ENCODE data around the gene RGS7. TPM values are rescaled to one million over a fixed set of nuclear protein-coding genes. Genes with fewer than 3 reads are reported as not detected.
"Not testable (repeated sequence)": the region's sequence is repeated elsewhere in the genome, so short reads cannot be mapped to it uniquely, and the experiment has no call there.

RGS7 gene
- polyA plus RNA-seq, 4 donors, result 0.15 to 0.74 TPM; not detected in 2

DNA sequence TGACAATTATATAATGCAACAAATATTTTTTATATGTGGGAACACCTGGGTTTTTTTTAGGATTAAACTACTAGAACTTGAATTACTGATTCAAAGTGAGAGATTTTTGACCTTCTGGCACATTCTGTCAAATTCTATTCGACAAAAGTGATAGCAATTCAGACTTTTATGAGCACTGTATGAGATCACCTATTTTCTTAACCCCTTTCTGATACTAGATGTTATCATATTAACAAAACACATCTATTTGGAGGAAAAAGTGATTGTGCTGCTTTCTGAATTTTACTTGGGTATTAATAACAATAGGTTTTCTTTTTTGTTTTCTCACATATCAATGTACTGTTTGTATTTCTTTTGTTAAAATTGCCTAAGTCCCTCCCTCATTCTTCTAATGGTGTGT is 570.1 kb downstream of the RGS7 start:
- no peak overlapping the region for H3K27ac ChIP-seq (ENCODE audit: low read depth in 1 of 3, low read length in 2 of 3)
- H3K9me3 ChIP-seq (ENCODE audit: control insufficient read depth in 2 of 2, insufficient read depth in 1 of 2, low read depth in 1 of 2, low read length in 1 of 2), result peaks cover 0 to 4% of the 10 kb centered on the region in 2 donors
- DNase-seq, result no peak
- no peak overlapping the region for H3K4me3 ChIP-seq (ENCODE audit: low read depth in 1 of 3, low read length in 3 of 3)
- H3K4me1 ChIP-seq (ENCODE audit: control insufficient read depth in 3 of 3, insufficient read depth in 2 of 3, low read depth in 1 of 3, low read length in 2 of 3), result peaks cover 0 to 3% (median 2%) of the 10 kb centered on the region in 3 donors
- 10 to 45% (median 29%) methylated on average over 1 of the region's 1 CpG for WGBS, 3 donors
- no peaks in the 10 kb centered on the region for H3K36me3 ChIP-seq (ENCODE audit: control insufficient read depth in 3 of 3, insufficient read depth in 2 of 3, low read depth in 1 of 3, low read length in 3 of 3)
- H3K27me3 ChIP-seq (ENCODE audit: control insufficient read depth in 3 of 3, insufficient read depth in 3 of 3, low read length in 3 of 3), result no peaks in the 10 kb centered on the region
- FAIRE-seq, result no peak

DNA sequence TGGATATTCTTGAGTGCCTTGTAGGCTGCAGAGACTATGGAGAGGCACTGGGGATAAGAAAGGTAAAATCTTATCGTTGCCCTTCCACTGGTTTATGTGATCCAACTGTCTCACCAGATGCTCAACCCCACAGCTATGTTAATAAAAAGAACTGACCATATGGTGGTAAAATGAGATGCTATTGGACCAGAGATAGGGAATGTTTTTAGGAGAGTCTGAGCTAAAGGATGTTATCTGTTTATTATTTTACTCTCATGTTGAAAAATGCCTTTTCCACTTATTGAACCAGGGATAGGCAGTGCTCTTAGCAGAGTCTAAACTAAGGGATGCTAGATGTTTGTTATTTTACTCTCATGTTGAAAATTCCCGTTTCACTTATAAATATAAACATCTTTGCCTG is 572.2 kb downstream of the RGS7 start:
- peaks cover 0 to 3% (median 2%) of the 10 kb centered on the region in 3 donors for H3K4me1 ChIP-seq (ENCODE audit: control insufficient read depth in 3 of 3, insufficient read depth in 2 of 3, low read depth in 1 of 3, low read length in 2 of 3)
- FAIRE-seq (no peak), DNase-seq (no peak)
- peaks cover 0 to 2% of the 10 kb centered on the region in 2 donors for H3K9me3 ChIP-seq (ENCODE audit: control insufficient read depth in 2 of 2, insufficient read depth in 1 of 2, low read depth in 1 of 2, low read length in 1 of 2)
- no peak overlapping the region for H3K4me3 ChIP-seq (ENCODE audit: low read depth in 1 of 3, low read length in 3 of 3)
- H3K27ac ChIP-seq (ENCODE audit: low read depth in 1 of 3, low read length in 2 of 3), result no peak overlapping the region
- no peaks in the 10 kb centered on the region for H3K27me3 ChIP-seq (ENCODE audit: control insufficient read depth in 3 of 3, insufficient read depth in 3 of 3, low read length in 3 of 3)
- H3K36me3 ChIP-seq (ENCODE audit: control insufficient read depth in 3 of 3, insufficient read depth in 2 of 3, low read depth in 1 of 3, low read length in 3 of 3), result no peaks in the 10 kb centered on the region
- 41 to 61% (median 42%) methylated on average over 2 of the region's 2 CpGs for WGBS, 3 donors

DNA sequence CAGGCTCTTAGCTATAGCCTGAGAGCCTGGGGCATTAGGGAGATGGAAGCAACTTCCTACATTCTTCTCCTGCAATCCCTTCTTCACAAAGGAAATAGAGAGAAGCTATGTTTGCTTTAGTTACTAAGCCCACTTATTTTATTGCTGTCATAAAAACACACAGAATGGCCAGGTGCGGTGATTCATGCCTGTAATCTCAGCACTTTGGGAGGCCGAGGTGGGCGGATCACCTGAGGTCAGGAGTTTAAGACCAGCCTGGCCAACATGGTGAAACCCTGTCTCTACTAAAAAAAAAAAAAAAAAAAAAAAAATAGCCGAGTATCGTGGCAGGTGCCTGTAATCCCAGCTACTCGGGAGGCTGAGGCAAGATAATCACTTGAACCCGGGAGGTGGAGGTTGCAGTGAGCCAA is 573.3 kb downstream of the RGS7 start:
- peak overlapping the region in 1 of 3 donors; percentile 68 for H3K27ac ChIP-seq (ENCODE audit: low read depth in 1 of 3, low read length in 2 of 3)

DNA sequence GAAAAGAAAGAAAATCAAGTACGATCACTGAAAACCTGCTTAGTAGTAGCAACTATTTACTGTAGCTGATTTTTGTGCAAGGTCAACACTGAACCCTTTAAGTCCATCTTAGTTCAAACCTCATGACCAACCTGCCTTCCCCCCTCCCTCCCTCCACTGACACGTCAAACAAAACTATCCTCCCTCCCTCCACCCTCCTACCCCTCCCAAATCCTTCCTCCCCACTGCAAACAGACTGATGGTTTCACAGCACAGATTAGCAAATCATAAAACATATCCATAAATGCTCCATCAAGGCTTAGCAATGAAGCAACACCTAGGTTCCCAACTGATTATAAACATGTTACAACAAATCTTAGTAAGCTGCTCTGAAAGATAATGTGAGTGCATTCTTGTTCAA is 580.8 kb downstream of the RGS7 start:
- DNase-seq, result peak; percentile 31 to 60
- Histone ChIP-seq H3K27ac (ENCODE audit: low read depth in 1 of 3, low read length in 2 of 3) (no peak overlapping the region), H3K4me1 (ENCODE audit: control insufficient read depth in 3 of 3, insufficient read depth in 2 of 3, low read depth in 1 of 3, low read length in 2 of 3) (no peaks in the 10 kb centered on the region), H3K36me3 (ENCODE audit: control insufficient read depth in 3 of 3, insufficient read depth in 2 of 3, low read depth in 1 of 3, low read length in 3 of 3) (no peaks in the 10 kb centered on the region), H3K9me3 (ENCODE audit: control insufficient read depth in 2 of 2, insufficient read depth in 1 of 2, low read depth in 1 of 2, low read length in 1 of 2) (no peaks in the 10 kb centered on the region), H3K27me3 (ENCODE audit: control insufficient read depth in 3 of 3, insufficient read depth in 3 of 3, low read length in 3 of 3) (no peaks in the 10 kb centered on the region), H3K4me3 (ENCODE audit: low read depth in 1 of 3, low read length in 3 of 3) (no peak overlapping the region)
- FAIRE-seq, result no peak
- 30 to 42% (median 38%) methylated on average over 2 of the region's 2 CpGs for WGBS, 3 donors

More for the DNA sequence above, 573.3 kb downstream of the RGS7 start:
- FAIRE-seq; H3K9me3 ChIP-seq (ENCODE audit: control insufficient read depth in 2 of 2, insufficient read depth in 1 of 2, low read depth in 1 of 2, low read length in 1 of 2); H3K4me1 ChIP-seq (ENCODE audit: control insufficient read depth in 3 of 3, insufficient read depth in 2 of 3, low read depth in 1 of 3, low read length in 2 of 3); H3K27me3 ChIP-seq (ENCODE audit: control insufficient read depth in 3 of 3, insufficient read depth in 3 of 3, low read length in 3 of 3); H3K36me3 ChIP-seq (ENCODE audit: control insufficient read depth in 3 of 3, insufficient read depth in 2 of 3, low read depth in 1 of 3, low read length in 3 of 3): not testable (repeated sequence)
- WGBS, 3 donors, result 14 to 70% (median 42%) methylated on average over 6 to 7 of the region's 7 CpGs
- DNase-seq, result peak; percentile 83 to 89
- H3K4me3 ChIP-seq (ENCODE audit: low read depth in 1 of 3, low read length in 3 of 3), result peak overlapping the region in 1 of 3 donors; percentile 33

DNA sequence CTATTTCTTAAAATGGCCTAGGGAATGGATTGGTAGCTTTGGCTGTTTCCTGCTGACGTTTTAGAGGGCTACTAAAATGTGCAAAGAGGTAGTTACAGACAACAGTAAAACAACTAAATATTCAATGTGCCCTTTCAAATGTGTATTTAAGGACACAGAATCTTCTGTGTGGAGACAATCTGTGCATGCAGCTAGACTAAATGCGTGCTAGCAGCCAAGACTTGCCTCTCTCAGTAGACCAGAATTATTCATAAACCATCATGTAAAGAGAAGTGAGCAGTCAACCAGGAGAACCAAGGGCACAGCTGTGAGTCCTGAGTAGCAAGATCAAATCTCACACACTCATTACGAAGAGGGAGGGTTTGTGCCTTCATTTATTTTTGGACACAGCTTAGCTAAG is 584.9 kb downstream of the RGS7 start:
- 70 to 85% (median 79%) methylated on average over 3 of the region's 3 CpGs for WGBS, 3 donors
- no peak for FAIRE-seq

DNA sequence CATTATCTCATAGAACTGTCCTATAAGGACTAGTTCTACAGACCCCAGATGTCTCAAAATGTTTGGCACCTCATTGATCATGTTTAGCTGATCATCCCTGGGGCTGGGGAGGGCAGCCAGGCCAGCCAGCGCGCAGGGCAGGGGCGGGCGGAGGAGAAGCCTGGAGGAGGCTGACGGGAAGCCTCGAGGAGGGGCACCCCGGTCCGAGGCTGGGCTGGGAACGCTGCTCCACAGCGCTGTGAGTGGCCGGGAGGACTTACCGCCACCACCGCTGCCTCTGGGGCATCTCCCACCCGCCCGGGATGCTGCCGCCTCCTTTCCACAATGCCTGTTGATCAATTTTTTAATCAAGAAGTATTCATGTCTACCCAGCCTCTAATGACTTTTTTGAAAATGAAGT is 585.6 kb downstream of the RGS7 start:
- no peaks in the 10 kb centered on the region for H3K27me3 ChIP-seq (ENCODE audit: control insufficient read depth in 3 of 3, insufficient read depth in 3 of 3, low read length in 3 of 3)
- no peaks in the 10 kb centered on the region for H3K4me1 ChIP-seq (ENCODE audit: control insufficient read depth in 3 of 3, insufficient read depth in 2 of 3, low read depth in 1 of 3, low read length in 2 of 3)
- H3K9me3 ChIP-seq (ENCODE audit: control insufficient read depth in 2 of 2, insufficient read depth in 1 of 2, low read depth in 1 of 2, low read length in 1 of 2), result no peaks in the 10 kb centered on the region
- no peak overlapping the region for H3K27ac ChIP-seq (ENCODE audit: low read depth in 1 of 3, low read length in 2 of 3)
- H3K4me3 ChIP-seq (ENCODE audit: low read depth in 1 of 3, low read length in 3 of 3), result no peak overlapping the region
- no peak for DNase-seq
- 89 to 96% (median 92%) methylated on average over 16 of the region's 16 CpGs for WGBS, 3 donors
- no peak for FAIRE-seq
- no peaks in the 10 kb centered on the region for H3K36me3 ChIP-seq (ENCODE audit: control insufficient read depth in 3 of 3, insufficient read depth in 2 of 3, low read depth in 1 of 3, low read length in 3 of 3)

More for the DNA sequence above, 584.9 kb downstream of the RGS7 start:
- Histone ChIP-seq H3K9me3 (ENCODE audit: control insufficient read depth in 2 of 2, insufficient read depth in 1 of 2, low read depth in 1 of 2, low read length in 1 of 2) (no peaks in the 10 kb centered on the region), H3K4me1 (ENCODE audit: control insufficient read depth in 3 of 3, insufficient read depth in 2 of 3, low read depth in 1 of 3, low read length in 2 of 3) (no peaks in the 10 kb centered on the region), H3K4me3 (ENCODE audit: low read depth in 1 of 3, low read length in 3 of 3) (no peak overlapping the region), H3K36me3 (ENCODE audit: control insufficient read depth in 3 of 3, insufficient read depth in 2 of 3, low read depth in 1 of 3, low read length in 3 of 3) (no peaks in the 10 kb centered on the region), H3K27ac (ENCODE audit: low read depth in 1 of 3, low read length in 2 of 3) (no peak overlapping the region), H3K27me3 (ENCODE audit: control insufficient read depth in 3 of 3, insufficient read depth in 3 of 3, low read length in 3 of 3) (no peaks in the 10 kb centered on the region)
- DNase-seq, result no peak

DNA sequence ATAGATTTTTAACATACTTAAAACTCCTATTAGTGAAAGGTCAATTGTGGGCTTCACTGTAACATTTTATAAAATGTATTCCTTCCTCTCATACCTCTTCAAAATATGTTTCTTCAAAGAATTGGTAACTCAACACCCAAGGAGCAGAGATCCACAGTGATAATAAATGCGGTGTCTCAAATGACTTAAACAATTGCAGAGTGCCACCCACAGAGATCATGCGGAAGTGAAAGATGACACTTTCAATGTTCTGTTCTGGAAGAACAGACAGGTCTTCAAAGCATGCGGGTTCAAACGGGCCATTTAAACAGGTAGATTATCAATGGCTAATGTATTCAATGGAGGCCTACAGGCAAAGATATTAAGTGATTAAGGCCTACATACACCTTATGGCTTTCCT is 588.0 kb downstream of the RGS7 start:
- Histone ChIP-seq H3K9me3 (ENCODE audit: control insufficient read depth in 2 of 2, insufficient read depth in 1 of 2, low read depth in 1 of 2, low read length in 1 of 2) (no peaks in the 10 kb centered on the region), H3K4me1 (ENCODE audit: control insufficient read depth in 3 of 3, insufficient read depth in 2 of 3, low read depth in 1 of 3, low read length in 2 of 3) (no peaks in the 10 kb centered on the region), H3K36me3 (ENCODE audit: control insufficient read depth in 3 of 3, insufficient read depth in 2 of 3, low read depth in 1 of 3, low read length in 3 of 3) (no peaks in the 10 kb centered on the region), H3K4me3 (ENCODE audit: low read depth in 1 of 3, low read length in 3 of 3) (no peak overlapping the region), H3K27ac (ENCODE audit: low read depth in 1 of 3, low read length in 2 of 3) (no peak overlapping the region), H3K27me3 (ENCODE audit: control insufficient read depth in 3 of 3, insufficient read depth in 3 of 3, low read length in 3 of 3) (no peaks in the 10 kb centered on the region)
- WGBS, 3 donors, result 84 to 95% (median 88%) methylated on average over 4 of the region's 4 CpGs
- DNase-seq (no peak), FAIRE-seq (no peak)

DNA sequence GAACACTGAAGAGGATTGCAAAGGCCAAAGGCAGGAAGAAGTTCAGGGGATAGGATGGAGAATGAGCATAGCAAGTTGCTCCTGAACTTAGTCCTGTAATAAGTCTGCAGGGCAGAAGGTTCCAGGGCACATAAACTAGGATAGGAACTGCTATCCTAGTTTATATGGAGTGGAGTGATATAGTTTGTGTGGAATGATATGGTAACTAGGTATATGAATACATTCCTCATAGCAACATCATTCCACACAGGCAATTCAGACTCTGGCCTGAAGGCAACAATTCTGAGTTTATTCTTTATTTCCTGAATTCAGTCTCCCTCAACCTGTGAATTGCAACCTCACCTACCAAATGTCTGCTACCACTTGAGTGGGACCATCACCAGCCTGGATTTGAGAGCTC is 590.2 kb downstream of the RGS7 start:
- no peaks in the 10 kb centered on the region for H3K9me3 ChIP-seq (ENCODE audit: control insufficient read depth in 2 of 2, insufficient read depth in 1 of 2, low read depth in 1 of 2, low read length in 1 of 2)

DNA sequence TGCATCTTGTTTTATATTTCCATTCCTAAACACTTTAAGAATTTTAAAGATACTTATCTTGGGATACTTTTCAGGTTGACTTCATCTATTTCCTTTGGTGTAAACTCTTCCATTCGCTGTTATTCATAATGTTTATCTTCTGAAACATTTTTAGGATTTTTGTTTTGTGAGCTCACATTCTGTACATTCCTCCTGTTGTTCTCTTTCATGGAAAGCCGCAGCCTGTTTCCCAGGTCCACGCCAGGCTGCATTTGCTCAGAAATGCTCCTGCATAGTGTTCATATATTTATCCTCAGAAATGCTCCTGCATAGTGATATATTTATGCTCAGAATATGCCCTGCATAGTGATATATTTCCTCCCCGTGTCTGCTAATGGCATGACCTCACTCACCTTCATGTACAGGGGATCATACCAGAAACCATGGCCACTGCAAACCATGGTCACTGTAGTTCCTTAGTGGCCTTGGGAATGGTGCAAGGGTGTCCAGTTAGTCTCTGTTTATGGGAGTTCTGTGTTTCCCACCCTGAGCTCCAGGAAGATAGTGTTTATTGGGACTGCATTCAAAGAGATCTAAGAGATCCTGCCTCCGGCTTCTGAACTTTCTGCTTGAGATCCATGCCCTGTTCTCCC is 591.2 kb downstream of the RGS7 start:
- DNase-seq, result no peak
- Histone ChIP-seq H3K36me3 (ENCODE audit: control insufficient read depth in 3 of 3, insufficient read depth in 2 of 3, low read depth in 1 of 3, low read length in 3 of 3) (no peaks in the 10 kb centered on the region), H3K4me3 (ENCODE audit: low read depth in 1 of 3, low read length in 3 of 3) (no peak overlapping the region), H3K27ac (ENCODE audit: low read depth in 1 of 3, low read length in 2 of 3) (no peak overlapping the region), H3K27me3 (ENCODE audit: control insufficient read depth in 3 of 3, insufficient read depth in 3 of 3, low read length in 3 of 3) (no peaks in the 10 kb centered on the region), H3K9me3 (ENCODE audit: control insufficient read depth in 2 of 2, insufficient read depth in 1 of 2, low read depth in 1 of 2, low read length in 1 of 2) (no peaks in the 10 kb centered on the region), H3K4me1 (ENCODE audit: control insufficient read depth in 3 of 3, insufficient read depth in 2 of 3, low read depth in 1 of 3, low read length in 2 of 3) (no peaks in the 10 kb centered on the region)
- no peak for FAIRE-seq
- WGBS, 3 donors, result 64 to 84% (median 70%) methylated on average over 5 of the region's 5 CpGs

More for the DNA sequence above, 590.2 kb downstream of the RGS7 start:
- Histone ChIP-seq H3K4me1 (ENCODE audit: control insufficient read depth in 3 of 3, insufficient read depth in 2 of 3, low read depth in 1 of 3, low read length in 2 of 3) (no peaks in the 10 kb centered on the region), H3K4me3 (ENCODE audit: low read depth in 1 of 3, low read length in 3 of 3) (no peak overlapping the region), H3K36me3 (ENCODE audit: control insufficient read depth in 3 of 3, insufficient read depth in 2 of 3, low read depth in 1 of 3, low read length in 3 of 3) (no peaks in the 10 kb centered on the region), H3K27ac (ENCODE audit: low read depth in 1 of 3, low read length in 2 of 3) (no peak overlapping the region), H3K27me3 (ENCODE audit: control insufficient read depth in 3 of 3, insufficient read depth in 3 of 3, low read length in 3 of 3) (no peaks in the 10 kb centered on the region)
- DNase-seq (peak in 1 of 2 donors; percentile 18), FAIRE-seq (no peak)

Measured in small intestine (tissue), 7 donors.